ENCODE measurements around the gene MEAF6. TPM values are rescaled to one million over a fixed set of nuclear protein-coding genes. Genes with fewer than 3 reads are reported as not detected.
A peak's percentile ranks its signal among the peaks of the same experiment; 100 is the strongest.

The MEAF6 gene
- total RNA-seq, 2 donors from 2014 or later = 43.9 to 68.8 TPM

- DNase-seq (ENCODE audit: low spot score) = no peak
- no peak for TF ChIP-seq CTCF (IDR thresholded peaks at IDR 0.05)
- peaks cover 38 to 65% of the 10 kb centered on the region in 2 donors for H3K4me1 ChIP-seq (ENCODE audit: control insufficient read depth in 1 of 2, low read depth in 2 of 2)
- H3K27ac ChIP-seq = peak overlapping the region; percentile 98
- no peaks in the 10 kb centered on the region for H3K27me3 ChIP-seq (replicated peaks; ENCODE audit: insufficient read depth)
- ATAC-seq (ENCODE audit: insufficient number of reproducible peaks, low FRiP score, low read depth) = no peak
- peak overlapping the region; percentile 80 for H3K4me3 ChIP-seq
- H3K9me3 ChIP-seq = no peaks in the 10 kb centered on the region
- H3K36me3 ChIP-seq = peaks cover 33% of the 10 kb centered on the region
Measured at GRCh38 chr1:37478451-37478881, 36.1 kb downstream of the MEAF6 start.

GRCh38 chr1:37477946-37478345, 36.6 kb downstream of the MEAF6 start:
- H3K4me3 ChIP-seq = peak overlapping the region; percentile 80

GRCh38 chr1:37477198-37477931, 37.2 kb downstream of the MEAF6 start:
- Histone ChIP-seq H3K36me3 (peaks cover 22% of the 10 kb centered on the region), H3K27me3 (replicated peaks; ENCODE audit: insufficient read depth) (no peaks in the 10 kb centered on the region), H3K4me3 (peak overlapping the region; percentile 80), H3K4me1 (ENCODE audit: control insufficient read depth in 1 of 2, low read depth in 2 of 2) (peaks cover 47 to 73% of the 10 kb centered on the region in 2 donors), H3K27ac (peak overlapping the region; percentile 98), H3K9me3 (no peaks in the 10 kb centered on the region)
- ATAC-seq (ENCODE audit: insufficient number of reproducible peaks, low FRiP score, low read depth) (no peak), DNase-seq (ENCODE audit: low spot score) (no peak)
- TF ChIP-seq CTCF (IDR thresholded peaks at IDR 0.05) = no peak

More at GRCh38 chr1:37477946-37478345, 36.6 kb downstream of the MEAF6 start:
- peaks cover 41 to 67% of the 10 kb centered on the region in 2 donors for H3K4me1 ChIP-seq (ENCODE audit: control insufficient read depth in 1 of 2, low read depth in 2 of 2)
- H3K27ac ChIP-seq = peak overlapping the region; percentile 98
- no peak for TF ChIP-seq CTCF (IDR thresholded peaks at IDR 0.05)
- H3K36me3 ChIP-seq = peaks cover 28% of the 10 kb centered on the region
- H3K27me3 ChIP-seq (replicated peaks; ENCODE audit: insufficient read depth) = no peaks in the 10 kb centered on the region
- no peak for DNase-seq (ENCODE audit: low spot score)
- H3K9me3 ChIP-seq = no peaks in the 10 kb centered on the region
- ATAC-seq (ENCODE audit: insufficient number of reproducible peaks, low FRiP score, low read depth) = no peak

GRCh38 chr1:37476460-37477197, 37.9 kb downstream of the MEAF6 start:
- H3K36me3 ChIP-seq = peaks cover 15% of the 10 kb centered on the region
- DNase-seq (ENCODE audit: low spot score) = peak; percentile 76
- no peak for TF ChIP-seq CTCF (IDR thresholded peaks at IDR 0.05)
- peak; percentile 43 for ATAC-seq (ENCODE audit: insufficient number of reproducible peaks, low FRiP score, low read depth)
- H3K4me3 ChIP-seq = peak overlapping the region; percentile 80
- H3K27ac ChIP-seq = peak overlapping the region; percentile 98
- peaks cover 54 to 79% of the 10 kb centered on the region in 2 donors for H3K4me1 ChIP-seq (ENCODE audit: control insufficient read depth in 1 of 2, low read depth in 2 of 2)
- H3K9me3 ChIP-seq = no peaks in the 10 kb centered on the region
- no peaks in the 10 kb centered on the region for H3K27me3 ChIP-seq (replicated peaks; ENCODE audit: insufficient read depth)

- ATAC-seq (ENCODE audit: insufficient number of reproducible peaks, low FRiP score, low read depth) = no peak
- H3K36me3 ChIP-seq = peaks cover 9% of the 10 kb centered on the region
- no peak for TF ChIP-seq CTCF (IDR thresholded peaks at IDR 0.05)
- H3K4me3 ChIP-seq = peak overlapping the region; percentile 80
- no peak for DNase-seq (ENCODE audit: low spot score)
- peaks cover 59 to 84% of the 10 kb centered on the region in 2 donors for H3K4me1 ChIP-seq (ENCODE audit: control insufficient read depth in 1 of 2, low read depth in 2 of 2)
- peak overlapping the region; percentile 98 for H3K27ac ChIP-seq
- H3K9me3 ChIP-seq = no peaks in the 10 kb centered on the region
- no peaks in the 10 kb centered on the region for H3K27me3 ChIP-seq (replicated peaks; ENCODE audit: insufficient read depth)
Measured at GRCh38 chr1:37476087-37476452, 38.5 kb downstream of the MEAF6 start.

All from thoracic aorta (tissue), 2 donors.